ENCODE measurements around the gene SDS. TPM values are rescaled to one million over a fixed set of nuclear protein-coding genes. Genes with fewer than 3 reads are reported as not detected.

Gene SDS
- total RNA-seq, 2 experiments from 2014 or later = not detected

DNA sequence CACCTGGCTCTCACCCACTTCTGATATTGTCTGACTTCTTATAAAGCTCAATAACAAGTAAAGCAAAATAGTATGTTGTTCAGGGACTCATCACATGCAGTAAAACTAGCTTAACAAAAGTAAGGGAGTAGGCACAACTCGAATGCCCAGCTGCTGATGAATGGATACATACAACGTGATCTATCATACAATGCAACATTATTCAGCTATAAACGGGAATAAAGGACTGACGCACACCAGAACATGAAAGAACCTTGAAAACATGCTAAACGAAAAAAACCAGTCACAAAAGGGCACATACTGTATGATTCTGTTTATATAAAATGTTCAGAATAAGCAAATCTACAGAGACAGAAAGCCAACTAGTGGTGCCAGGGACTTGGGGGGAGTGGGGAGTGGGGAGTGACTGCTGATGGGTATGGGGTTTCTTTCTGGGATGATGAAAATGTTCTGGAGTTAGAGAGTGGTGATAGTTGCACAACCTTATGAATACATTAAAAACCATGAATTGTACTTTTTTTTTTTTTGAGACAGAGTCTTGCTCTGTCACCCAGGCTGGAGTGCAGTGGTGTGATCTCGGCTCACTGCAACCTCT is 34.2 kb downstream of the SDS start:
- Histone ChIP-seq H3K4me3 (ENCODE audit: low read depth, low read length, poor library complexity, severe bottlenecking) (no peak overlapping the region), H3K36me3 (ENCODE audit: insufficient read depth, low read length) (0 out of 2 replicates have a peak, but pooled peaks cover 2% of the 10 kb centered on the region), H3K9me2 (ENCODE audit: insufficient read depth, low read length) (no peaks in the 10 kb centered on the region), H3K9me3 (ENCODE audit: low read length) (no peaks in the 10 kb centered on the region), H3K4me2 (ENCODE audit: low read length) (no peak overlapping the region), H2AFZ (ENCODE audit: low read length) (no peak overlapping the region), H3K4me1 (ENCODE audit: insufficient read depth, low read length, poor library complexity, severe bottlenecking) (peaks cover 3% of the 10 kb centered on the region), H4K20me1 (ENCODE audit: insufficient read depth, low read length) (no peaks in the 10 kb centered on the region), H3K79me2 (ENCODE audit: insufficient read depth, low read depth, low read length) (no peaks in the 10 kb centered on the region), H3K27ac (ENCODE audit: low read depth, low read length, poor library complexity, severe bottlenecking) (no peak overlapping the region)
- POLR2A ChIA-PET = interaction anchor here (1.2 kb wide), 1 partner anchor 11 kb away, joined by 3 read pairs; the partner anchor contains the start of gene PLBD2
- CTCF ChIA-PET (ENCODE audit: unreplicated experiment) = no interaction called here
- DNase-seq (ENCODE audit: low spot score) = no peak
- TF ChIP-seq EZH2phosphoT487 (IDR thresholded peaks at IDR 0.05; ENCODE audit: borderline replicate concordance, low read depth, low read length) = no peak
- TF ChIP-seq, protein P1, sequence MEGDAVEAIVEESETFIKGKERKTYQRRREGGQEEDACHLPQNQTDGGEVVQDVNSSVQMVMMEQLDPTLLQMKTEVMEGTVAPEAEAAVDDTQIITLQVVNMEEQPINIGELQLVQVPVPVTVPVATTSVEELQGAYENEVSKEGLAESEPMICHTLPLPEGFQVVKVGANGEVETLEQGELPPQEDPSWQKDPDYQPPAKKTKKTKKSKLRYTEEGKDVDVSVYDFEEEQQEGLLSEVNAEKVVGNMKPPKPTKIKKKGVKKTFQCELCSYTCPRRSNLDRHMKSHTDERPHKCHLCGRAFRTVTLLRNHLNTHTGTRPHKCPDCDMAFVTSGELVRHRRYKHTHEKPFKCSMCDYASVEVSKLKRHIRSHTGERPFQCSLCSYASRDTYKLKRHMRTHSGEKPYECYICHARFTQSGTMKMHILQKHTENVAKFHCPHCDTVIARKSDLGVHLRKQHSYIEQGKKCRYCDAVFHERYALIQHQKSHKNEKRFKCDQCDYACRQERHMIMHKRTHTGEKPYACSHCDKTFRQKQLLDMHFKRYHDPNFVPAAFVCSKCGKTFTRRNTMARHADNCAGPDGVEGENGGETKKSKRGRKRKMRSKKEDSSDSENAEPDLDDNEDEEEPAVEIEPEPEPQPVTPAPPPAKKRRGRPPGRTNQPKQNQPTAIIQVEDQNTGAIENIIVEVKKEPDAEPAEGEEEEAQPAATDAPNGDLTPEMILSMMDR (conservative IDR thresholded peaks at IDR 0.05; ENCODE audit: low read length) = no peak
- intact Hi-C loops (cut with micrococcal nuclease; ENCODE audit: unreplicated experiment) = no loop called here
- no TSS peak for BruUV-seq (replicated peaks)

DNA sequence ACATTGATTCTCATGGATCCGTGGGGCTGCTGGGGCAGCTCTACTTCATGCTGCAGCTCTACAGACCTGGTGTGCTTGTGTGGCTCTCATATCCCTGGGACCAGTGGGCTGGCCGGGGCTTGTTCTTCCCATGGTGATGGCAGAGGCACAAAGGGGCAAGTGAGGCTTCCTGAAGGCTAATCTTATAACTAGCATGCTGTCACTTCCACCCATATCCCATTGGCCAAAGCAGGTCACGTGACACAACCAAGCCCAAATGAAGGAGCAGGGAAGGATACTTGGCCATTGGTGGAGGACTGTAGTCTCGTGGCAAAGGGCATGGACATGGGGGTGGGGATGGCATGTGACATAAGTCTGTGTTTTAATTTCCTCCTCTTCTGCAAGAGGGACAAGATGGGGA is 35.4 kb downstream of the SDS start:
- ChIA-PET CTCF (ENCODE audit: unreplicated experiment) (no interaction called here), POLR2A (no interaction called here)
- no peaks in the 10 kb centered on the region for H3K79me2 ChIP-seq (ENCODE audit: insufficient read depth, low read depth, low read length)
- H3K4me1 ChIP-seq (ENCODE audit: insufficient read depth, low read length, poor library complexity, severe bottlenecking) = peaks cover 3% of the 10 kb centered on the region
- H4K20me1 ChIP-seq (ENCODE audit: insufficient read depth, low read length) = no peaks in the 10 kb centered on the region
- BruUV-seq (replicated peaks) = no TSS peak
- intact Hi-C loops (cut with micrococcal nuclease; ENCODE audit: unreplicated experiment) = no loop called here
- H3K27ac ChIP-seq (ENCODE audit: low read depth, low read length, poor library complexity, severe bottlenecking) = no peak overlapping the region
- H3K36me3 ChIP-seq (ENCODE audit: insufficient read depth, low read length) = no peaks in the 10 kb centered on the region
- H3K4me3 ChIP-seq (ENCODE audit: low read depth, low read length, poor library complexity, severe bottlenecking) = no peak overlapping the region
- no peaks in the 10 kb centered on the region for H3K9me2 ChIP-seq (ENCODE audit: insufficient read depth, low read length)
- TF ChIP-seq EZH2phosphoT487 (IDR thresholded peaks at IDR 0.05; ENCODE audit: borderline replicate concordance, low read depth, low read length) = no peak
- TF ChIP-seq, protein P1 (conservative IDR thresholded peaks at IDR 0.05; ENCODE audit: low read length) = no peak
- no peak overlapping the region for H2AFZ ChIP-seq (ENCODE audit: low read length)
- DNase-seq (ENCODE audit: low spot score) = no peak
- H3K4me2 ChIP-seq (ENCODE audit: low read length) = no peak overlapping the region
- H3K9me3 ChIP-seq (ENCODE audit: low read length) = no peaks in the 10 kb centered on the region

DNA sequence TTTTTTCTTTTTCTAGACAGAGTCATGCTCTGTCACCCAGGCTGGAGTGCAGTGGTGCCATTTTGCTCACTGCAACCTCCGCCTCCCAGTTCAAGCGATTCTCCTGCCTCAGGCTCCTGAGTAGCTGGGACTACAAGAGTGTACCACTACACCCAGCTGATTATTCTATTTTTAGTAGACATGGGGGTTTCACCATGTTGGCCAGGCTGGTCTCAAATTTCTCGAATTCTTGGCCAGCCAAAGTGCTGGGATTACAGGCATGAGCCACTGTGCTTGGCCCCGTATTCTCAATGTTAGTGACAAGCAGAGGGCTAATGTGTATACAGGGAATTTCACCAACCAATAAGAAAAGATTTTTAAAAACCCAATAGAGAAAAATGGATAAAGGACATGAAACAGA is 36.9 kb downstream of the SDS start:
- BruUV-seq (replicated peaks) = no TSS peak

More for the DNA sequence above, 36.9 kb downstream of the SDS start:
- Histone ChIP-seq H3K9me3 (ENCODE audit: low read length) (no peaks in the 10 kb centered on the region), H3K4me3 (ENCODE audit: low read depth, low read length, poor library complexity, severe bottlenecking) (no peak overlapping the region), H4K20me1 (ENCODE audit: insufficient read depth, low read length) (no peaks in the 10 kb centered on the region), H2AFZ (ENCODE audit: low read length) (no peak overlapping the region), H3K36me3 (ENCODE audit: insufficient read depth, low read length) (no peaks in the 10 kb centered on the region), H3K4me2 (ENCODE audit: low read length) (no peak overlapping the region), H3K27ac (ENCODE audit: low read depth, low read length, poor library complexity, severe bottlenecking) (no peak overlapping the region), H3K9me2 (ENCODE audit: insufficient read depth, low read length) (no peaks in the 10 kb centered on the region), H3K79me2 (ENCODE audit: insufficient read depth, low read depth, low read length) (no peaks in the 10 kb centered on the region), H3K4me1 (ENCODE audit: insufficient read depth, low read length, poor library complexity, severe bottlenecking) (peaks cover 3% of the 10 kb centered on the region)
- CTCF ChIA-PET (ENCODE audit: unreplicated experiment) = no interaction called here
- POLR2A ChIA-PET = no interaction called here
- DNase-seq (ENCODE audit: low spot score) = no peak
- intact Hi-C loops (cut with micrococcal nuclease; ENCODE audit: unreplicated experiment) = no loop called here
- TF ChIP-seq, protein P1 (conservative IDR thresholded peaks at IDR 0.05; ENCODE audit: low read length) = no peak
- no peak for TF ChIP-seq EZH2phosphoT487 (IDR thresholded peaks at IDR 0.05; ENCODE audit: borderline replicate concordance, low read depth, low read length)
